GM19452 (cell line): ENCODE results near the gene CYP2S1.
"Not testable (repeated sequence)": the region's sequence is repeated elsewhere in the genome, so short reads cannot be mapped to it uniquely, and the experiment has no call there.

Source experiments
- ATAC-seq: cut with Tn5 transposase; IDR thresholded peaks from one replicate; pipeline ENCODE4 v1.9.1; 2021; ENCODE audit not compliant: unreplicated experiment

The CYP2S1 gene

GRCh38 chr19:41194157-41194552 lies 1.1 kb downstream of the CYP2S1 start:
- ATAC-seq: no peak

GRCh38 chr19:41195675-41196497 lies 2.9 kb downstream of the CYP2S1 start:
- no peak for ATAC-seq

DNA sequence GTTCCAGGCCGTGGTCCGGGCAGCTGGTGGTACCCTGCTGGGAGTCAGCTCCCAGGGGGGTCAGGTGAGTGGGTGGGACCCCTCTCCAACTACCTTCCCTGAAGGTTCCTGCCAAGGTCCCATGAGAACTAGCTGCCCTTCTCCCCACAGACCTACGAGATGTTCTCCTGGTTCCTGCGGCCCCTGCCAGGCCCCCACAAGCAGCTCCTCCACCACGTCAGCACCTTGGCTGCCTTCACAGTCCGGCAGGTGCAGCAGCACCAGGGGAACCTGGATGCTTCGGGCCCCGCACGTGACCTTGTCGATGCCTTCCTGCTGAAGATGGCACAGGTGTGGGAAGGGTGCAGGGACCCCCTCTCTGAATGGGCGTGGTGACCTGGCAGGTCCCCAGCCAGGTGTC lies 5.5 kb downstream of the CYP2S1 start:
- no peak for ATAC-seq

- no peak for ATAC-seq
Observed at GRCh38 chr19:41203371-41203770, 10.4 kb downstream of the CYP2S1 start.

- ATAC-seq: not testable (repeated sequence)
Observed at GRCh38 chr19:41204338-41204737, 11.3 kb downstream of the CYP2S1 start.

DNA sequence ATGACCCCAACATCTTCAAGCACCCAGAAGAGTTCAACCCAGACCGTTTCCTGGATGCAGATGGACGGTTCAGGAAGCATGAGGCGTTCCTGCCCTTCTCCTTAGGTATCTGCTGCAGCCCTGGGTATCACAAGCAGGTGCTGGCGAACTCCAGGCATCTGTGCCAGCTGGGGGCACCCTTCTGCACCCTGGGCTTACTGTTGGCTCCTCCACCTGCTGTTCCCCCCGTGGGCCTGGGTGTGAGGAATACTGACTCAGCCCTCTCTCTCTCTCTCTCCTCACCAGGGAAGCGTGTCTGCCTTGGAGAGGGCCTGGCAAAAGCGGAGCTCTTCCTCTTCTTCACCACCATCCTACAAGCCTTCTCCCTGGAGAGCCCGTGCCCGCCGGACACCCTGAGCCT lies 13.0 kb downstream of the CYP2S1 start:
- ATAC-seq: no peak

GRCh38 chr19:41206456-41206855 lies 13.4 kb downstream of the CYP2S1 start:
- no peak for ATAC-seq

DNA sequence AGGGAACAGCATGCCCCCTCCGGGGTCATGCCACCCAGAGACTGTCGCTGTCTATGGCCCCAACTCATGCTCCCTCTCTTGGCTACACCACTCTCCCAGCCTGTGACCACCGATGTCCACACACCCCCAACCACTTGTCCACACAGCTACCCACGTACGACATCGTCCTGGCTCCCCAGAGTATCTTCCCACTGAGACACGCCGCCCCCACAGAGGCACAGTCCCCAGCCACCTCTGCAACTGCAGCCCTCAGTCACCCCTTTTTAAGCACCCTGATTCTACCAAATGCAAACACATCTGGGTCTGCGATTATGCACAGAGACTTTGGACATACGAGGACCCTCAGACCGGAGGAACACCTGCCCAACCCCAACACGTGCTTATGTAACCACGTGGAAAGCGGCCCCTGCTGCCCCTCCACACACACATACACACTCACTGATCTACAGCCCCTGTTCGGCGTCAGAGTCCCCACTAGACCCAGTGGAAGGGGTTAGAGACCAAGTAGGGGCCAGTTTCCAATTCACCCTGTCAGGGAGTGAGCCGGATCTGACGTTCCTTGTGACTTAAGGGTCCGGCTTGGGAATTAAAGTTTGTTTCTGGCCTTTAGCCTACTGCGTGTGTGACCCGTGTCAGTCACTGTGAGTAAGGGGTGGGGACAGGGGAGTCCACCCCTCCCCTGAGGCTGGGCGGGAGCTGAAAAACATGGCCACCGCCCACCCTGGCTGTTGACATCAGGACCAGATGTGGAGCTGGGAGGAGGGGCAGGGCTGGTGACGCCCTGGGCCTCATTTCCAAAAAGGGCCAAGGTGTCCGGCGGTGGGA lies 14.1 kb downstream of the CYP2S1 start:
- ATAC-seq: no peak

- no peak for ATAC-seq
Observed at GRCh38 chr19:41214161-41214560, 21.1 kb downstream of the CYP2S1 start.

- no peak for ATAC-seq
Observed at GRCh38 chr19:41217741-41218140, 24.7 kb downstream of the CYP2S1 start.

DNA sequence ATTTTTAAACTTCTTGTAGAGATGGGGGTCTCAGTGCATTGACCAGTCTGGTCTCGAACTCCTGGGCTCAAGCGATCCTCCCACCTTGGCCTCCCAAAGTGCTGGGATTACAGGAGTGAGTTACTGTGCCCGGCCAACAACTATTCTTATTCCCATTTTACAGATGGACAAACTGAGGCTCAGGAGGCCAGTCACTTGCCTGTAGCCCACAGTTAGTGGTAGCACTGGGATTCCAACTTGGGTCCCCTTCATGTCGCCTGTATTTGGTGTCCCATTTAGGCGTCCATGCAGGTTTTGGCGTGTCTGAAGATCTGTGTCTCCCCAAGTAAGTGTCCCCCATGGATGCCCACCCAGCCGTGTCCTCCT lies 25.2 kb downstream of the CYP2S1 start:
- ATAC-seq: no peak

- ATAC-seq: no peak
Observed at GRCh38 chr19:41218615-41219507, 25.8 kb downstream of the CYP2S1 start, which contains the start of gene AXL. Gene AXL (plus strand): TSS chr19:41219223. CDS start chr19:41219393, 170 bp downstream.

GRCh38 chr19:41219924-41220567 lies 27.0 kb downstream of the CYP2S1 start:
- ATAC-seq: no peak

GRCh38 chr19:41220811-41221210 lies 27.8 kb downstream of the CYP2S1 start:
- no peak for ATAC-seq

GRCh38 chr19:41221514-41222205 lies 28.6 kb downstream of the CYP2S1 start:
- no peak for ATAC-seq

DNA sequence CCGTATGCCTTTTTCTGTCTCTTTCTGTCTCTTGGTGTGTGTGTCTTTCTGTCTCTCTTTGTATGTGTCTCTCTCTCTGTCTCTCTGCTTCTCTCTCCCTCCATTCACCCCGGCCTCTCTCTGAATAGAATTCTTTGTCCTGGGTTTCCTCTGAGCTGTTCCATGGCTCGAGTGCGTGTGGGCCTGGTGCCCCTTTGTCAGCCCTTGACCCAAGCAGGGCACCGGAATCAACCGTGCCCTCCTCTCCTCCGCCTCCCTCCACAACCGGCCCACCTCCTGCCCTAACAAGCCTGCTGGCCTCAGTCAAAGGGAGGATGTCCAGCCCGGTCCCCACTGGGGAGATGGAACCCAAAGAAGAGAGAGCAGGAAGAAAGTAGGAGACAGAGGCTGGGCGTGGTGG lies 29.2 kb downstream of the CYP2S1 start:
- ATAC-seq: no peak

DNA sequence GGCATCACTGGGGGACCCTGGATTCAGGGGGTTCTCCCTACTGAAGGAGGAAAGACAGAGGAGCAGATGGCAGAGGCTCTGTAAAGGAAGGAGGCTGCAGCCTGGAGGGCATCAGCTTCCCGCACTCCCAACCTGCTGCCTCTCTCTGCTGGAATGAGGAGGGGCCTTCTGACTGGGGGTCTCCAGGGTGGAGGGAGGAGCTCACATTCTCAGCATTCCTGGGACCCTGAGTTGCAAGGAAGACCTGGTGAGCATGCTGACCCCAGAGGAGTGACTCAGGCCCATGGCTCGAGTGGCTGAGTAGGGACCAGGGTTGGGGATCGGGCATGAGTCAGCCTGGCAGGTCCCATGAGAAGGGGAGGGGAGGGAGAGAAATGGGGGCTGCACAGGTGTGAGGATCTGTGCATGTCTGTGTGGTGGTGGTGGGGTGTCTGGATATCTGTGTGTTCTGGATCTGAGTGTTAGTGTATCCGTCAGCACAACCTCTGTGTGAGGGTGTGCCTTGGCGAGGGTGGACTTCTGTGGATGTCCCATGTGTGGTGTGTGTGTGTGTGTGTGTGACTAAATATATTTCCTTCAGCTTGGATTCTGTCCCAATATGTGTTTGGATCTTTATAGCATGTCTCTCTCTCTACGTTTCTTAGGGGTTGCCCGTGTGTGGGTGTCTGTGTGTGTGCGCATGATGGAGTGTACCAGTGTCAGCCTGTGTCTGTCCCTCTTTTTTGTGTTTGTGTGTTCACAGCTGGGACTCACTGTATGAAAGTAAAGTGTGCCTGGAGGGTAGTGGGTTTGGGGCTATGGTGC lies 30.6 kb downstream of the CYP2S1 start:
- no peak for ATAC-seq

DNA sequence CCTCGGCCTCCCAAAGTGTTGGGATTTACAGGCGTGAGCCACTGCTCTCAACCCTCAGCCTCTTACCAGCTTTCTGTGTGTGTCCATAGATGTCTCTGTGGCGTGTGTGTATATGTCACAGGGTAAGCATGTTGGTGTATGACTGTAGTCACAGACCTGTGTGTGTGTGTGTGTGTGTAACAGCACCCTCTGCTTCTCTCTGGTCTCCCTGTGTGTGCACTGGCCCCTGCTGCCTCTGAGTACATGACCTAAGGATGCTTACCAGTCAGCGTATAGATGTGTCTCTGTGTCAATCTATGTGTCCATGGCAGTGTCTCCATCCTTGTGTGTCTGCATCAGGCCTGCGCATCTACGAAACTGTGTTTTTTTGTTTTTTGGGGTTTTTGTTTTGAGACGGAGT lies 31.6 kb downstream of the CYP2S1 start:
- ATAC-seq: no peak
